ACC112 (cell line): ENCODE measurements around the gene FOXL3.

ENCODE experiments used
- H2AFZ ChIP-seq: fragments of 200-600 bp; sonication (generic); one replicate; pipeline ENCODE4 v1.6.0; 2017; ENCODE audit warnings: antibody characterized with exemption, low read length; ENCODE audit not compliant: unreplicated experiment
- H3K27ac ChIP-seq: fragments of 200-600 bp; sonication (generic); 2 replicates; pipeline ENCODE4 v1.5.1; 2014; ENCODE audit warnings: low read depth, mild to moderate bottlenecking, antibody characterized with exemption, low read length, moderate library complexity
- H3K27me3 ChIP-seq: fragments of 200-600 bp; sonication (generic); 2 replicates; pipeline ENCODE4 v1.6.1; 2014; ENCODE audit warnings: mild to moderate bottlenecking, antibody characterized with exemption, low read length, moderate library complexity, mixed read lengths; ENCODE audit not compliant: insufficient read depth
- H3K36me3 ChIP-seq: fragments of 200-600 bp; sonication (generic); 2 replicates; pipeline ENCODE4 v1.6.1; 2016; ENCODE audit warnings: mild to moderate bottlenecking, antibody characterized with exemption, low read length, moderate library complexity, mixed read lengths; ENCODE audit not compliant: insufficient read depth
- H3K4me1 ChIP-seq: fragments of 200-600 bp; sonication (generic); one replicate; pipeline ENCODE4 v1.6.1; 2016; ENCODE audit warnings: low read length, mixed read lengths; ENCODE audit not compliant: insufficient read depth, unreplicated experiment, control insufficient read depth
- H3K4me3 ChIP-seq: fragments of 200-600 bp; sonication (generic); 2 replicates; pipeline ENCODE4 v1.5.1; 2014; ENCODE audit warnings: mild to moderate bottlenecking, low read depth, low read length
- H3K79me2 ChIP-seq: fragments of 200-600 bp; sonication (generic); one replicate; pipeline ENCODE4 v1.6.0; 2016; ENCODE audit warnings: low read length; ENCODE audit not compliant: control insufficient read depth, unreplicated experiment, insufficient read depth

The FOXL3 gene

DNA sequence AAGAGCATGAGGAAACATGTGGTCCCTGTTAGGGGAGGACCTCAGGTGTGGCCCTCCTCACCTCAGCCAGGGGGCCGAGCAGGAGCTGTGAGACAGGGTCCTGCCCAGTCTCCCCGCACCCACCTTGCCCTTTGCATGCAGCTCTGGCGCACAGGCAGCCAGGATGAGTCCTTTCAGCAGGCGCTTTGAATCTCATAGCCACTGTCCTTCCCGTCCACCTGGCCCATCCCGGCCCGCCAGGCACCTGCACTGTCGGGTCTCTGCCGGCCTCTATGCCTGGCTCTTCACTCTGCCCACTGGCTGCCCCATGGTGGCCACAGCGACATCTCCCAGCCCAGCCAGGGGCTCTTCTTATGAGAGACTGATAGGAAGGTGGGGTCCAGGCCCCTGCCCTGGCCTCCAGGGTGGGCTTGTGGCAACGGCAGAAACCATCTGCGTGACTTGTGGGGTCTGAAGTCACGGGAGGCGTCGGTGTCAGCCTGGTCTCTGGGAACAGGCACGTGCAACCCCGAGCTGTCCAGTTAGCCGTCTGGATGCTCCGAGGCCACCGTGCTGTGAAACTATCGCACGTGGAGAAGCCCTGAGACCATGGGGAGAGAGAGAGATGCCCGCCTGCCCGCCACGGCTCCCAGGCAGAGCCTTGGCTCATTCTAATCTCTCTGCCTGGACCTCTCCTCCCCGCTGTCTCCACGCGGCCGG lies 37.4 kb downstream of the FOXL3 start:
- Histone ChIP-seq H3K4me3 (no peak overlapping the region), H3K27ac (no peak overlapping the region), H3K27me3 (peaks cover 16% of the 10 kb centered on the region), H2AFZ (no peak overlapping the region), H3K79me2 (no peaks in the 10 kb centered on the region), H3K36me3 (no peaks in the 10 kb centered on the region), H3K4me1 (no peaks in the 10 kb centered on the region)

DNA sequence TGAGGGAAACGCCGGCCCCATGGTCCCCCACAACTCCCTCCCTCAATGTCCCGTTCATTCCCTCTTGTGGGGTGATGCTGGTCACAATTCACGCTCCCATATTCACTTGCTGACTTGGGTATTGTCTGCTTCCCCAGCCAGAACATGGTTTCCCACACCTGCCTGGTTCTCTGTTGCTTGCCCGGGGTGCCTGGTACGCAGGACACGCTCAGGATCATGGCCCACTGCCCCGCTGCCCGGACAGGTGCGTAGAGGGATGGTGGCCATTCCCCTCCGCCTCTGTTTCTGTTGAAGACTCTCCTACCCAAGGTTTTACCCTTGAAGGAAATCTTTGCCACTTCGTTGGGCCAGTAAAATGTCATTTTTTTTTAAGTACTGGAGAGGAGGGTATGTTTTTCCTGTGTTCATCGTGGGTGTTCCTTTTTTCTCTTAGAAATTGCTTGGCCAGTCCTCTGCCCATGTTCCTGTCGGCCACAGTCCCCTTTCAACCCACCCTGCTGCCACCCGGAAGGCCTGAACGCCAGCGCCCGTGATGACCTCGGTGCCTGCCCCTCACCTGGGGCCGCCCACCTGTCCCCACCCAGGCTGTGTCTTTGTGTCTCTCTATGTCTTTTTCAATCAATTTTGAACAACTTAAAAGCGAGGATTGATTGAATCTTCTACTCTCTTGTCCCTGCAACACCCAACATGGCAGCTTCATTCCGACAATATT lies 38.2 kb downstream of the FOXL3 start:
- H3K4me1 ChIP-seq, result no peaks in the 10 kb centered on the region

DNA sequence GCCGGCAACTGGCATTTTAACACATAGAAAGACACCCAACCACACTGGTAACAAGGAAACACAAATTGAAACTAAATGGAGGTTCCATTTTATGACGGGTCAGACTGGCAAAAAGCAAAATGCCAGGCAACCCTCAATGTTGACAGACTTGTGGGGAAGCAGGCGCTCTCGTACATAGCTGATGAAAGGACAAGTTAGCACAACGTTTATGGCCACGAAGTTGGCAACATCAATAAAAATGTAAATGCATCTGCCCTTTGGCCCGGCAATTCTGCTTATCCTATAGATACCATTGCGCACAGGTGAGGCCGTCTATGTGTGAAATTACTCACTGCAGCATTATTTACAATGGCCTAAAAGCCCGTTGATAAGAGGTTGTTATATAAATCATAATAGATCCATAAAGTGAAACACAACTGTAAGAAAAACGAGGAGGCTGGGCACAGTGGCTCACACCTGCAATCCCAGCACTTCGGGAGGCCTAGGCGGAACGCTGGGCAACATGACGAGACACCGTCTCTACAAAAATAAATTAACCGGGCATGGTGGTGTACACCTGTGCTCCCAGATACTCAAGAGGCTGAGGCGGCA lies 39.8 kb downstream of the FOXL3 start:
- Histone ChIP-seq H3K27ac (no peak overlapping the region), H3K4me1 (no peaks in the 10 kb centered on the region), H3K79me2 (no peaks in the 10 kb centered on the region), H3K36me3 (no peaks in the 10 kb centered on the region), H2AFZ (no peak overlapping the region), H3K4me3 (no peak overlapping the region), H3K27me3 (peaks cover 16% of the 10 kb centered on the region)

More for the DNA sequence above, 38.2 kb downstream of the FOXL3 start:
- Histone ChIP-seq H3K36me3 (no peaks in the 10 kb centered on the region), H2AFZ (no peak overlapping the region), H3K27me3 (peaks cover 16% of the 10 kb centered on the region), H3K27ac (no peak overlapping the region), H3K4me3 (no peak overlapping the region), H3K79me2 (no peaks in the 10 kb centered on the region)

DNA sequence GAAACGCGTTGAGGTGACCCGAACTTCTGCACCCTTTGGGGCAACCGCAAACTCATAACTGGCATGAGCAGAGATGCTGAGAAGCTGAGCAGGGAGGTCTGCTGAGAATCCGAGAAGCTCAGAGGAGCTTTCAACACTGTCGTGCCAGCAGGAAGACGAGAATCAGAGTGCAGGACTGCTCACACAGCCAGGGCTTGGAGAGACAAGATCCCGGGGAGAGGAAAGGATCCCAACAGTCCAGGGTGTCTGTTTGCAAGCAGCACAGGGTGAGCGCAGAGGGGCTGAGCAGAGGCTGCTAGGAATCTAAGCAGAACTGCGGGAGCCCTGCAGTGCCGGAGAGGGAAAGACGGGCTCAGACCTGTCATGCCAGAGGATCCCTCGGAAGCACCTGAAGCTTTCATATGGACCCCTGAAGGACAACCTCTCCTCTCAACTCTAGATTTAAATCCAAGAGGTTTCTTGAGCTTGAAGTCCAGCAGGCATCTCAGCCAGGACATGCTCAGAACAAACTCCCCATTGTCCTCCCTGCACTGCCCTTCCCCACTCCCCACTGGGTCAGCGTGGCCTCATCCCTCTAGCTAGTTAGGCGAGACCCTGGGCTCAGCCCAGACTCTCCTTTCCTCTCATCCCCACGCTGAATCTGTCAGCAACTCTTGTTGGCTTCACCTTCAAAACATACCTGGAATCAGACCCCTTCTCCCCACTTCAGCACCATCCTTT lies 40.7 kb downstream of the FOXL3 start:
- peaks cover 16% of the 10 kb centered on the region for H3K27me3 ChIP-seq
- no peak overlapping the region for H3K27ac ChIP-seq
- no peaks in the 10 kb centered on the region for H3K79me2 ChIP-seq
- H3K36me3 ChIP-seq, result no peaks in the 10 kb centered on the region
- H2AFZ ChIP-seq, result no peak overlapping the region
- no peaks in the 10 kb centered on the region for H3K4me1 ChIP-seq
- no peak overlapping the region for H3K4me3 ChIP-seq

DNA sequence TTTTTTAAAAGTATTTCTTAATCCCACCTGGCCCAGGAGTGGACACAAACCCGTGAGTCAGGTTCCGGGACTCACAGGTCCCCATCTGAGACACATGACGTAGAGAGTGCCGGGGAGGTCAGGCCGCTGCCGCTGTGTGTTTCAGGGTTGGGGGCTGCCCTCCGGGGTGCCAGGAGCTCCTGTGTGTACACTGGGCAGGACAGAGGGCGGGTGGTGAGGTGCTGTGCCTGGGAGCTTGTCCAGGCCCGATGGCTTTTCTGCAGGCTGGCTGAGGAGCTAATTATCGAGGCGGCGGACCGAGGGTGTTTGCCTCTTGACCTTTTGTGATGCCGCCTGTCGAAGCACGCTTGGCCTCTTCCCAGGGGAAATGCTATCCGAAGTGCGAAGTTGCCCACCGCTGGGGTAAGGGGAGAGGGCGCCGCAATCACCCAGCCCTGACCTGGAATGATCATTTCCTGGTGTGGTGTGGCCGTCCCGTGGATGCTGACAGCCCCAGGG lies 42.1 kb downstream of the FOXL3 start:
- Histone ChIP-seq H3K79me2 (no peaks in the 10 kb centered on the region), H3K36me3 (no peaks in the 10 kb centered on the region), H3K27me3 (peaks cover 12% of the 10 kb centered on the region), H3K27ac (no peak overlapping the region), H3K4me1 (no peaks in the 10 kb centered on the region), H2AFZ (no peak overlapping the region), H3K4me3 (no peak overlapping the region)

DNA sequence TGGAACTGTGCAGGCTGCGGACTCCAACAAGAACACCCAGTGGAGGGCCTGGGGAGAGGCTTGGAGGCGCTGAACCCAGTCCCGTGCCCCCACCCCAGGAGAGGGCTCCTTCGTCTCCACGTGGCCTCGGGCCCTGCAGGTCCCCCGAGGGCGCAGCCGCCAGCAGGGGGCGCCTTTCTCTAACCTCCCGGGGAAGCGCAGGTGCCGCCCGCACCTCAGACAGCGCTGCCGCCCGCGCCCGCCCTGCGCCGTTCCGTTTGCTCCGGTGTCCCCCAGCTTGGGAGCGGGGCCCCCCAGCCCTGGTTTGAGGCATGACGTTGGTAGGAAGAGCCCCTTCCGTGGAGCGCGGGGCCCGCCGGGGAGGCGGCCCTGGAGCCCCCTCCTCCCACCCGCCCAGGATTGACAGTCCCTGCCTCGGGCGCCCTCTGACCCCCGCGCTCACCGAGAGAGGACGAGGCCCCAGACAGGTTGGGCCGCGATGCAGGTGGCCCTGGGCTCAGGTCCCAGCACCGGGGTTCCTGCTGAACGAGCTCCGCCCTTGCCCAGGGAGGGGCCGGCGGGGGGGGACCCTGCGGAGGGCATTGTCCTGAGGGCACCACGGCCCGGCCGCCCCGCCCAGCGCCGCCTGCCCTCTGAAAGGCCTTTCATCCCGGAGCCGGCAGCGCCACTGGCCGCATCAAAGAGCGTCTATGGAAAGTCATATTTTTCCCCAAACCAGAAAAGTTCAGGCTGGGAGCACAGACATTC lies 42.8 kb downstream of the FOXL3 start:
- Histone ChIP-seq H3K4me1 (no peaks in the 10 kb centered on the region), H3K79me2 (no peaks in the 10 kb centered on the region), H3K36me3 (no peaks in the 10 kb centered on the region), H3K4me3 (peak overlapping the region; percentile 63), H2AFZ (no peak overlapping the region), H3K27me3 (peaks cover 12% of the 10 kb centered on the region), H3K27ac (no peak overlapping the region)

DNA sequence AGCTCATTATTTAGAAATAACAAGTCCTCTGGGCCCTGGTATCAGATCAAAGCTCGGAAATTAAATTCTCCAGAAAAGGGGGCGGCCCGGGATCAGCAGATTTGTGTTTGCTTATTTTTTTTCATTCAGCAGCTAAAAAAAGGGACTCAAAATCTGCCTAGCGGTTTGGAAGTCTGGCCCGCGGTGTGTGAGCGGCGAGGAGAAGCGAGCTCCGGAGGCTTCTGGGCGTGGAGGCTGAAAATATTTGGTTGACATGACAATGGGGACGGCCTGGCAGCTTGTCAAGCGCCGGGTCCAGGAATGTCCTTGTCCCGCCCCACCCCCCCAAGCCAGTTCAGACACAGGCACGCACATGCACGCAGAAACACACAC lies 43.4 kb downstream of the FOXL3 start:
- H3K79me2 ChIP-seq, result no peaks in the 10 kb centered on the region
- no peak overlapping the region for H2AFZ ChIP-seq
- H3K27me3 ChIP-seq, result peaks cover 12% of the 10 kb centered on the region
- no peak overlapping the region for H3K27ac ChIP-seq
- H3K4me1 ChIP-seq, result no peaks in the 10 kb centered on the region
- H3K4me3 ChIP-seq, result 0 out of 2 replicates have a peak overlapping the region, but pooled peaks have one; percentile 63
- no peaks in the 10 kb centered on the region for H3K36me3 ChIP-seq

DNA sequence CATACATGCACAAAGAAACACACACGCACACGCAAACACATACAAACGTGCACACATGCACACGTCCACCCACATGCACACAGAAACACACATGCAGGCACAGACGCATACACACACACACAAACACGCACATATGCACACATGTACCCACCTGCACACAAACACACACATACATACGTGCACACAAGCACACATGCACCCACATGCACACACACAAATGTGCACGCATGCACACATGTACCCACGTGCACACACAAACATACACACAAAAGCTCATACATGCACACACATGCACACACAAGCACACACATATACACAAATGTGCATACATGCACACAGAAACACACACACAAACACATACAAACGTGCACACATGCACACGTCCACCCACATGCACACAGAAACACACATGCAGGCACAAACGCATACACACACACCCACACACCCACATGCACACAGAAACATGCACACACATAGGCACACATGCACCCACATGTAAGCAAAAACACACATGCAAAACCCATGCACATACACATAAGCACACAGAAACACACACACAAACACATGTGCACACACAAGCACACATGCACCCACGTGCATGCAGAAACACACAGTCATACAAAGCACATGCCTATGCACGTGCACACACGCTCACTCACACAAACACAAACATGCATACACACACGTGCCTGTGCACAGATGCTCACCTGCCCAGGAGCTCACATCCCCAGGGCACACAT lies 44.8 kb downstream of the FOXL3 start:
- H3K79me2 ChIP-seq, result no peaks in the 10 kb centered on the region
- H3K4me3 ChIP-seq, result no peak overlapping the region
- no peak overlapping the region for H3K27ac ChIP-seq
- H3K4me1 ChIP-seq, result no peaks in the 10 kb centered on the region
- peaks cover 9% of the 10 kb centered on the region; the same call in 1 of the 2 replicates for H3K27me3 ChIP-seq
- no peaks in the 10 kb centered on the region for H3K36me3 ChIP-seq
- no peak overlapping the region for H2AFZ ChIP-seq

DNA sequence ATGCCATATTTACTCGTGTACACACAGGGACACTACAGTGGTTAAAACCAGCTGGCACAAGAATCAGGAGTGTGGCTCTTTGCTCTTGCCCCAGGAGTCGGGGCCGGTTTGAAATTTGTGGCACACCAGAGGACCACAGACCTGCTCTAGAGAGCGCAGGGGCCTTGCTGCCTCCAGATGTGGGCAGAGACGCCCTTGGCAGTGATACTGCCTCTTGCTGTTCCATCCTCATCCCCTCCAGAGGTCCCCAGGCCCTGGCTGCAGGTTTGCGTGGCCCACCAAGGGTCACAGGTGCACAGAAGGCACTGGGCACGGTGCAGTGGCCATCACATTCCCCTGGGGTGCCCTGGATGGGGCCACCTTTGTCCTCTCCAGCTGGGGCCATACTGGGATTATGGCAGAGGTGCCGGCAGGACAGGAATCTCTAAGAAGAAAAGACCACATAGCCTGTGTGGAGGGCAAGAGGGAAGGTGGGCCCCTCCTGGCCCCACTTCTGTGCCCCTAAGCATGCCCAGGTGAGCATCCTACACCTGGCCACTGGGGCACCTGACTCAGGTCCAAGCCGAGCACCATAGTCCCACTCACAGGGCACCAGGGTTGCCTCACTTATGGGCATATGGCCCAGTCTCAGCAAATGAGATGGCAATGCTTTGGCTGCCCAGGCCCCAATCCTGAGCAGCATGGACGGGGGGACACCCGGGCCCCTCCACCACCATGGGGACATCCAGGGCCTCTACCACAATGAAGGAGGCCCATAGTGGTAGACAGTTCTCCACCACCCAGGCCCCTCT lies 45.6 kb downstream of the FOXL3 start:
- H3K27me3 ChIP-seq, result peaks cover 16% of the 10 kb centered on the region
- H3K27ac ChIP-seq, result no peak overlapping the region
- no peak overlapping the region for H3K4me3 ChIP-seq
- no peaks in the 10 kb centered on the region for H3K36me3 ChIP-seq
- H2AFZ ChIP-seq, result no peak overlapping the region
- H3K4me1 ChIP-seq, result no peaks in the 10 kb centered on the region
- H3K79me2 ChIP-seq, result no peaks in the 10 kb centered on the region
